Cerebellar cortex (tissue), 1 donor: Measurements from ENCODE around the gene MAP2K7.

Source experiments
- DNase-seq: peaks from one replicate; pipeline ENCODE4 v3.0.0-alpha.2; 2015; ENCODE audit warnings: low spot score

MAP2K7 gene

GRCh38 chr19:7867092-7867844, 36.4 kb upstream of the MAP2K7 start:
- no peak for DNase-seq

GRCh38 chr19:7868326-7868670, 35.4 kb upstream of the MAP2K7 start:
- no peak for DNase-seq

- peak; percentile 82 for DNase-seq
Observed at GRCh38 chr19:7868671-7869452, 34.8 kb upstream of the MAP2K7 start.

GRCh38 chr19:7869453-7869909, 34.2 kb upstream of the MAP2K7 start:
- DNase-seq, result no peak

GRCh38 chr19:7869910-7870511, 33.7 kb upstream of the MAP2K7 start:
- DNase-seq, result peak; percentile 89

- peak; percentile 91 for DNase-seq
Observed at GRCh38 chr19:7870571-7871436, 32.9 kb upstream of the MAP2K7 start.

GRCh38 chr19:7871437-7872305, 32.0 kb upstream of the MAP2K7 start:
- DNase-seq, result peak; percentile 87

GRCh38 chr19:7872306-7873204, 31.1 kb upstream of the MAP2K7 start:
- DNase-seq, result no peak

- no peak for DNase-seq
Observed at GRCh38 chr19:7873304-7874075, 30.2 kb upstream of the MAP2K7 start.

GRCh38 chr19:7874076-7874896, 29.4 kb upstream of the MAP2K7 start, which contains the start of gene PRR36:
PRR36 (minus strand) TSS chr19:7874390; CDS start chr19:7873689, 701 bp downstream.
- peak; percentile 90 for DNase-seq

- no peak for DNase-seq
Observed at GRCh38 chr19:7874897-7875273, 28.8 kb upstream of the MAP2K7 start.

GRCh38 chr19:7877249-7877836, 26.3 kb upstream of the MAP2K7 start:
- DNase-seq, result no peak

- DNase-seq, result no peak
Observed at GRCh38 chr19:7879111-7879807, 24.4 kb upstream of the MAP2K7 start.

GRCh38 chr19:7879836-7880235, 23.8 kb upstream of the MAP2K7 start:
- DNase-seq, result no peak

- no peak for DNase-seq
Observed at GRCh38 chr19:7881910-7882309, 21.8 kb upstream of the MAP2K7 start.

GRCh38 chr19:7883105-7883504, 20.6 kb upstream of the MAP2K7 start:
- no peak for DNase-seq
